HEK293 (cell line): ENCODE measurements around the gene FILIP1.

Source experiments
- CTCF ChIA-PET: fragments of 350-600 bp; formaldehyde crosslinking; extraction: SDS; loops from one replicate; lab custom pipeline; 2021; ENCODE audit warnings: antibody characterized with exemption; lab: Yijun Ruan, JAX
- POLR2A ChIA-PET: fragments of 300-600 bp; formaldehyde crosslinking; extraction: SDS; loops from one replicate; lab custom pipeline; 2020; ENCODE audit warnings: antibody characterized with exemption, inconsistent platforms; lab: Yijun Ruan, JAX
- H3K27ac ChIP-seq: fragments of 200-500 bp; sonication (Bioruptor generic); 2 replicates; pipeline ENCODE4 v1.5.1; 2014; ENCODE audit warnings: low read depth, low read length, control low read depth, inconsistent platforms; ENCODE audit errors: extremely low read depth
- H3K36me3 ChIP-seq, 2 experiments: fragments of 200-500 bp in 1 of 2; sonication (Bioruptor generic) in 1 of 2; 1 replicate in 1 of 2; 2 replicates in 1 of 2; pipeline ENCODE4 v1.5.1; 2014 to 2017; ENCODE audit warnings: inconsistent platforms in 2 of 2, low read length in 2 of 2; ENCODE audit not compliant: control insufficient read depth in 2 of 2, insufficient read depth in 1 of 2
- H3K4me1 ChIP-seq: fragments of 200-500 bp; sonication (Bioruptor generic); 2 replicates; pipeline ENCODE4 v1.5.1; 2014; ENCODE audit warnings: mild to moderate bottlenecking, low read length, inconsistent platforms; ENCODE audit not compliant: control insufficient read depth, insufficient read depth
- H3K4me3 ChIP-seq: 2 replicates; pipeline ENCODE4 v1.5.1; 2011; ENCODE audit warnings: low read depth, mild to moderate bottlenecking, control low read depth, low read length, moderate library complexity
- H3K9me3 ChIP-seq: fragments of 200-500 bp; sonication (Bioruptor generic); 2 replicates; pipeline ENCODE4 v1.5.1; 2014; ENCODE audit warnings: low read depth, low read length, inconsistent platforms; ENCODE audit not compliant: control insufficient read depth, insufficient read depth
- HOXD13 ChIP-seq: sonication (generic); formaldehyde crosslinking; IDR thresholded peaks from 2 replicates; pipeline ENCODE4 v1.8.0; 2022; ENCODE audit warnings: missing genetic modification reagents, borderline replicate concordance
- MZF1 ChIP-seq: fragments of 450-650 bp; formaldehyde crosslinking; IDR thresholded peaks from 2 replicates; pipeline ENCODE4 v1.5.1; 2017; ENCODE audit warnings: missing biosample characterization, missing genetic modification characterization, borderline replicate concordance
- PRDM2 ChIP-seq: fragments of 450-650 bp; formaldehyde crosslinking; IDR thresholded peaks from 2 replicates; pipeline ENCODE4 v1.5.1; 2016; ENCODE audit warnings: missing biosample characterization, missing genetic modification characterization, borderline replicate concordance
- SETDB1 ChIP-seq: IDR thresholded peaks from one replicate; pipeline ENCODE4 v1.6.1; 2017; ENCODE audit warnings: mild to moderate bottlenecking, low read length, moderate library complexity, mixed read lengths; ENCODE audit not compliant: insufficient read length
- ZBTB17 ChIP-seq: fragments of 450-650 bp; formaldehyde crosslinking; IDR thresholded peaks from 2 replicates; pipeline ENCODE4 v1.5.1; 2016; ENCODE audit warnings: missing biosample characterization, missing genetic modification characterization
- ZBTB6 ChIP-seq: fragments of 450-650 bp; formaldehyde crosslinking; IDR thresholded peaks from 2 replicates; pipeline ENCODE4 v1.5.1; 2017; ENCODE audit warnings: missing biosample characterization, missing genetic modification characterization
- ZNF10 ChIP-seq: fragments of 450-650 bp; formaldehyde crosslinking; IDR thresholded peaks from 2 replicates; pipeline ENCODE4 v1.5.1; 2017; ENCODE audit warnings: missing biosample characterization, missing genetic modification characterization
- ZNF148 ChIP-seq: fragments of 450-650 bp; formaldehyde crosslinking; IDR thresholded peaks from 2 replicates; pipeline ENCODE4 v1.5.0; 2017; ENCODE audit warnings: missing biosample characterization, missing genetic modification characterization, borderline replicate concordance
- ZNF184 ChIP-seq: fragments of 450-650 bp; IDR thresholded peaks from 2 replicates; pipeline ENCODE4 v1.5.1; 2018; ENCODE audit warnings: missing biosample characterization, mild to moderate bottlenecking, missing genetic modification characterization
- ZNF202 ChIP-seq: fragments of 450-650 bp; formaldehyde crosslinking; IDR thresholded peaks from 2 replicates; pipeline ENCODE4 v1.5.1; 2016; ENCODE audit warnings: missing biosample characterization, missing genetic modification characterization, borderline replicate concordance
- ZNF239 ChIP-seq: fragments of 450-650 bp; formaldehyde crosslinking; IDR thresholded peaks from 2 replicates; pipeline ENCODE4 v1.5.1; 2016; ENCODE audit warnings: missing biosample characterization, missing genetic modification characterization
- ZNF324 ChIP-seq: fragments of 450-650 bp; formaldehyde crosslinking; IDR thresholded peaks from 2 replicates; pipeline ENCODE4 v1.5.1; 2016; ENCODE audit warnings: missing biosample characterization, missing genetic modification characterization
- ZNF391 ChIP-seq: fragments of 450-650 bp; formaldehyde crosslinking; IDR thresholded peaks from 2 replicates; pipeline ENCODE4 v1.5.1; 2016; ENCODE audit warnings: low read depth, missing biosample characterization, missing genetic modification characterization, borderline replicate concordance
- ZNF561 ChIP-seq: fragments of 450-650 bp; IDR thresholded peaks from 2 replicates; pipeline ENCODE4 v1.5.1; 2018; ENCODE audit warnings: missing biosample characterization, missing genetic modification characterization, borderline replicate concordance
- ZNF626 ChIP-seq: fragments of 450-650 bp; sonication (Bioruptor Pico); formaldehyde crosslinking; IDR thresholded peaks from 2 replicates; pipeline ENCODE4 v1.5.1; 2018; ENCODE audit warnings: missing biosample characterization, missing genetic modification characterization, inconsistent platforms
- TF ChIP-seq, protein P1 (sequence below): fragments of 450-650 bp; formaldehyde crosslinking; IDR thresholded peaks from 2 replicates; pipeline ENCODE4 v1.5.1; 2016; ENCODE audit warnings: missing biosample characterization, missing genetic modification characterization
- TF ChIP-seq, protein P2 (sequence below): fragments of 450-650 bp; formaldehyde crosslinking; IDR thresholded peaks from 2 replicates; pipeline ENCODE4 v1.5.1; 2017; ENCODE audit warnings: missing biosample characterization, missing genetic modification characterization
- TF ChIP-seq, protein P3 (sequence below): fragments of 450-650 bp; formaldehyde crosslinking; IDR thresholded peaks from 2 replicates; pipeline ENCODE4 v1.5.1; 2017; ENCODE audit warnings: missing biosample characterization, missing genetic modification characterization
- TF ChIP-seq, protein P4 (sequence below): fragments of 450-650 bp; formaldehyde crosslinking; optimal IDR thresholded peaks from 2 replicates; pipeline ENCODE3; 2016; ENCODE audit warnings: missing biosample characterization, mild to moderate bottlenecking, missing genetic modification characterization

The FILIP1 gene

GRCh38 chr6:75244063-75244584, 249.5 kb downstream of the FILIP1 start:
- ChIA-PET POLR2A (interaction anchor here (0.7 to 2.8 kb wide), 15 partner anchors 10 to 1783 kb away, joined by 3 to 11 read pairs (median 4); partner anchors contain the start of genes COL12A1, MTO1, SENP6 and TMEM30A), CTCF (interaction anchor here (0.7 to 1.5 kb wide), 5 partner anchors 9 to 36 kb away, joined by 3 to 6 read pairs (median 3); no protein-coding TSS in a partner anchor)
- H3K36me3 ChIP-seq: peaks cover 17 to 23% of the 10 kb centered on the region in 2 experiments
- H3K4me3 ChIP-seq: peak overlapping the region; percentile 64
- no peaks in the 10 kb centered on the region for H3K9me3 ChIP-seq
- H3K27ac ChIP-seq: peak overlapping the region; percentile 67
- no peaks in the 10 kb centered on the region for H3K4me1 ChIP-seq
- TF ChIP-seq ZNF626 (tag by site-specific recombination) (0 out of 2 replicates have a peak, but pooled peaks have one; percentile 63), ZNF202 (no peak), ZNF10 (tag by site-specific recombination) (0 out of 2 replicates have a peak, but pooled peaks have one; percentile 56), MZF1 (0 out of 2 replicates have a peak, but pooled peaks have one; percentile 6), ZNF148 (tag by site-specific recombination) (no peak), ZNF239 (no peak), ZNF391 (tag by site-specific recombination) (no peak), SETDB1 (peak; percentile 12), PRDM2 (tag by site-specific recombination) (no peak), ZNF324 (no peak), ZNF561 (tag by site-specific recombination) (0 out of 2 replicates have a peak, but pooled peaks have one; percentile 12), ZBTB17 (tag by site-specific recombination) (0 out of 2 replicates have a peak, but pooled peaks have one; percentile 3), ZBTB6 (tag by site-specific recombination) (no peak), HOXD13 (no peak), ZNF184 (no peak)
- TF ChIP-seq, protein P1, sequence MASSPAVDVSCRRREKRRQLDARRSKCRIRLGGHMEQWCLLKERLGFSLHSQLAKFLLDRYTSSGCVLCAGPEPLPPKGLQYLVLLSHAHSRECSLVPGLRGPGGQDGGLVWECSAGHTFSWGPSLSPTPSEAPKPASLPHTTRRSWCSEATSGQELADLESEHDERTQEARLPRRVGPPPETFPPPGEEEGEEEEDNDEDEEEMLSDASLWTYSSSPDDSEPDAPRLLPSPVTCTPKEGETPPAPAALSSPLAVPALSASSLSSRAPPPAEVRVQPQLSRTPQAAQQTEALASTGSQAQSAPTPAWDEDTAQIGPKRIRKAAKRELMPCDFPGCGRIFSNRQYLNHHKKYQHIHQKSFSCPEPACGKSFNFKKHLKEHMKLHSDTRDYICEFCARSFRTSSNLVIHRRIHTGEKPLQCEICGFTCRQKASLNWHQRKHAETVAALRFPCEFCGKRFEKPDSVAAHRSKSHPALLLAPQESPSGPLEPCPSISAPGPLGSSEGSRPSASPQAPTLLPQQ (tag by site-specific recombination): 0 out of 2 replicates have a peak, but pooled peaks have one; percentile 3
- TF ChIP-seq, protein P2, sequence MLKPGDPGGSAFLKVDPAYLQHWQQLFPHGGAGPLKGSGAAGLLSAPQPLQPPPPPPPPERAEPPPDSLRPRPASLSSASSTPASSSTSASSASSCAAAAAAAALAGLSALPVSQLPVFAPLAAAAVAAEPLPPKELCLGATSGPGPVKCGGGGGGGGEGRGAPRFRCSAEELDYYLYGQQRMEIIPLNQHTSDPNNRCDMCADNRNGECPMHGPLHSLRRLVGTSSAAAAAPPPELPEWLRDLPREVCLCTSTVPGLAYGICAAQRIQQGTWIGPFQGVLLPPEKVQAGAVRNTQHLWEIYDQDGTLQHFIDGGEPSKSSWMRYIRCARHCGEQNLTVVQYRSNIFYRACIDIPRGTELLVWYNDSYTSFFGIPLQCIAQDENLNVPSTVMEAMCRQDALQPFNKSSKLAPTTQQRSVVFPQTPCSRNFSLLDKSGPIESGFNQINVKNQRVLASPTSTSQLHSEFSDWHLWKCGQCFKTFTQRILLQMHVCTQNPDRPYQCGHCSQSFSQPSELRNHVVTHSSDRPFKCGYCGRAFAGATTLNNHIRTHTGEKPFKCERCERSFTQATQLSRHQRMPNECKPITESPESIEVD (tag by site-specific recombination): 0 out of 2 replicates have a peak, but pooled peaks have one; percentile 16
- TF ChIP-seq, protein P3, sequence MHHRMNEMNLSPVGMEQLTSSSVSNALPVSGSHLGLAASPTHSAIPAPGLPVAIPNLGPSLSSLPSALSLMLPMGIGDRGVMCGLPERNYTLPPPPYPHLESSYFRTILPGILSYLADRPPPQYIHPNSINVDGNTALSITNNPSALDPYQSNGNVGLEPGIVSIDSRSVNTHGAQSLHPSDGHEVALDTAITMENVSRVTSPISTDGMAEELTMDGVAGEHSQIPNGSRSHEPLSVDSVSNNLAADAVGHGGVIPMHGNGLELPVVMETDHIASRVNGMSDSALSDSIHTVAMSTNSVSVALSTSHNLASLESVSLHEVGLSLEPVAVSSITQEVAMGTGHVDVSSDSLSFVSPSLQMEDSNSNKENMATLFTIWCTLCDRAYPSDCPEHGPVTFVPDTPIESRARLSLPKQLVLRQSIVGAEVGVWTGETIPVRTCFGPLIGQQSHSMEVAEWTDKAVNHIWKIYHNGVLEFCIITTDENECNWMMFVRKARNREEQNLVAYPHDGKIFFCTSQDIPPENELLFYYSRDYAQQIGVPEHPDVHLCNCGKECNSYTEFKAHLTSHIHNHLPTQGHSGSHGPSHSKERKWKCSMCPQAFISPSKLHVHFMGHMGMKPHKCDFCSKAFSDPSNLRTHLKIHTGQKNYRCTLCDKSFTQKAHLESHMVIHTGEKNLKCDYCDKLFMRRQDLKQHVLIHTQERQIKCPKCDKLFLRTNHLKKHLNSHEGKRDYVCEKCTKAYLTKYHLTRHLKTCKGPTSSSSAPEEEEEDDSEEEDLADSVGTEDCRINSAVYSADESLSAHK (tag by site-specific recombination): peak; percentile 90; the same call in 1 of the 2 replicates
- TF ChIP-seq, protein P4, sequence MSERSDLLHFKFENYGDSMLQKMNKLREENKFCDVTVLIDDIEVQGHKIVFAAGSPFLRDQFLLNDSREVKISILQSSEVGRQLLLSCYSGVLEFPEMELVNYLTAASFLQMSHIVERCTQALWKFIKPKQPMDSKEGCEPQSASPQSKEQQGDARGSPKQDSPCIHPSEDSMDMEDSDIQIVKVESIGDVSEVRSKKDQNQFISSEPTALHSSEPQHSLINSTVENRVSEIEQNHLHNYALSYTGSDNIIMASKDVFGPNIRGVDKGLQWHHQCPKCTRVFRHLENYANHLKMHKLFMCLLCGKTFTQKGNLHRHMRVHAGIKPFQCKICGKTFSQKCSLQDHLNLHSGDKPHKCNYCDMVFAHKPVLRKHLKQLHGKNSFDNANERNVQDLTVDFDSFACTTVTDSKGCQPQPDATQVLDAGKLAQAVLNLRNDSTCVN: peak; percentile 1
